Glomerular visceral epithelial cell (primary cell): ENCODE measurements around the gene PRH1.

ENCODE experiments used
- DNase-seq: peaks from one replicate; pipeline ENCODE4 v3.0.0-alpha.2; 2016; ENCODE audit errors: extremely low spot score

The PRH1 gene

DNA sequence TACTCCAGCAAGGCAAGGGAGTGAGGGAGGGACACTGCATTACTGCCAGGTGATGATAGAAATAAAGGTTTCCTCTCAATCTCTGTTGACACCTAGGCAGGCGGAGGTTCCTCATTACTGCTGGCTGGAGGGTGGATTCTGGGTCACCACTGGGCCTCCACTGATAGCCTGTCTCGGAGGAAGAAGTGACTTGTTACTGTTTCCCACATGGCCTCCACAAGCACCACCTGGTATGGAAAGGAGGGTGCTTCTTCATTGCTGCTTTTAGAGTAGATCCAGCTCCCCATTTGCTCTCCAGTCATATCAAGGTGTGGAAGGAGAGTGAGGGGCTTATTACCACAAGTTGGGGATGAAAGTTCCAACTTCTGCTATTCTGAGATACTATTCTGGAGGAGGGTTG, 41.2 kb downstream of the PRH1 start:
- no peak for DNase-seq

- DNase-seq, result no peak
These were observed 45.6 kb downstream of the PRH1 start for GRCh38 chr12:10838461-10838860.
